Heart right ventricle (tissue), 16 donors: Measurements from ENCODE around the gene DMRTC2. TPM values are rescaled to one million over a fixed set of nuclear protein-coding genes. Genes with fewer than 3 reads are reported as not detected.
"Not testable (repeated sequence)": the region's sequence is repeated elsewhere in the genome, so short reads cannot be mapped to it uniquely, and the experiment has no call there.

ENCODE experiments used
- ATAC-seq, 8 donors: fragments of 200-7000 bp; cut with Tn5 transposase; one replicate each; pipeline ENCODE4 v1.9.1; 2020; ENCODE audit warnings: mild to moderate bottlenecking in 8 of 8, moderate library complexity in 8 of 8, moderate number of reproducible peaks in 1 of 8
- DNase-seq, 2 donors: peaks; one replicate each; pipeline ENCODE4 v3.0.0-alpha.2; 2020
- H3K27ac ChIP-seq, 10 donors: fragments of 200-600 bp; sonication (generic) in 2 of 10; one replicate each; pipeline versions ENCODE4 v1.5.0 to v1.8.0; 2020 to 2022; ENCODE audit warnings: mild to moderate bottlenecking in 3 of 10
- H3K27me3 ChIP-seq, 7 donors: fragments of 200-600 bp; one replicate each; pipeline ENCODE4 v1.8.0; 2021 to 2022; ENCODE audit warnings: mild to moderate bottlenecking in 2 of 7
- H3K36me3 ChIP-seq, 9 donors: fragments of 200-600 bp; sonication (generic) in 1 of 9; one replicate each; pipeline versions ENCODE4 v1.5.0 to v1.8.0; 2020 to 2022; ENCODE audit warnings: mild to moderate bottlenecking in 2 of 9
- H3K4me1 ChIP-seq, 9 donors: fragments of 200-600 bp; sonication (generic) in 1 of 9; one replicate each; pipeline versions ENCODE4 v1.5.0 to v1.8.0; 2020 to 2022; ENCODE audit warnings: mild to moderate bottlenecking in 4 of 9
- H3K4me3 ChIP-seq, 10 donors: fragments of 200-600 bp; sonication (generic) in 2 of 10; one replicate each; pipeline versions ENCODE4 v1.5.0 to v1.8.0; 2020 to 2022; ENCODE audit warnings: mild to moderate bottlenecking in 7 of 10, moderate library complexity in 2 of 10
- H3K9me3 ChIP-seq, 11 donors: fragments of 200-600 bp in 10 of 11; sonication (generic) in 2 of 11; one replicate each; pipeline versions ENCODE4 v1.5.0 to v1.8.0; 2013 to 2022; ENCODE audit warnings: mild to moderate bottlenecking in 2 of 11, control low read depth in 1 of 11, moderate library complexity in 1 of 11
- CTCF ChIP-seq, 9 donors: fragments of 200-600 bp; sonication (generic) in 2 of 9; IDR thresholded peaks; one replicate each; pipeline versions ENCODE4 v1.5.0 to v1.8.0; 2021 to 2022; ENCODE audit warnings: antibody characterized with exemption in 9 of 9, mild to moderate bottlenecking in 5 of 9, moderate library complexity in 1 of 9
- WGBS, 2 donors: extraction: QIAGEN DNeasy Blood & Tissue Kit; methylation state at CpG; one replicate each; pipeline ENCODE4 v1.1.7; 2013; ENCODE audit warnings: inconsistent platforms in 1 of 2; 5-methylcytosine and 5-hydroxymethylcytosine counted together
- intact Hi-C, 10 donors: fragments of 100-400 bp; cut with DNase I; formaldehyde crosslinking; loops; one replicate each; pipeline versions ENCODE4 v1.11.1 to v1.14.2; 2022
- polyA plus RNA-seq, 2 donors: library from polyadenylated mRNA; stranded (reverse); fragments of 200-250 nt; gene quantifications; one replicate each; pipeline ENCODE4 v1.2.3, GENCODE V29; 2013
- total RNA-seq, 10 donors: library from RNA; stranded (reverse); fragmentation: NEBNext Ultra II Directional in 3 of 10; extraction: Animal tissue kit (Norgen Biotek cat#: 25700) in 3 of 10; gene quantifications; one replicate each; pipeline versions ENCODE4 v1.2.1 to v1.2.4, GENCODE V29; 2021 to 2023
- donor health status: Arrhythmogenic right ventricular cardiomyopathy.
- donor health status: ischemic (EF 13 %, LVEDD 7.1; RV severe dilation, severe dysfunction).
- donor health status: healthy with polysubstance abuse.
- donor health status: DM: no; HTN: yes; CAD: no.
- donor health status: DM: no; HTN: no; CAD: no.
- donor health status: ischemic (EF 25% LVEDD 6.9; RV normal size, moderate dysfunction).
- donor health status: ischemic (EF 25% LVEDD 5.7; RV mildly dilated, moderate dysfunction).
- donor health status: healthy.
- donor health status: DM: yes; HTN: yes; CAD: no.
- donor health status: Ischemic cardiomyopathy.
- donor health status: ischemic (EF 35%, LVEDD 5.7; RV mildly dilated, moderate dysfunction).
- donor health status: nonischemic (EF 11% LVEDD 7.7; RV severe dilation, severe dysfunction).
- donor health status: DM: yes; HTN: yes; CAD: no.
- donor health status: PGD.
- donor health status: ischemic (EF 29% LVEDD 5.4; RV normal size, mild dysfunction).
- donor health status: nonischemic (EF 23%, LVEDD 6.1; RV moderate dilation, normal function).

The DMRTC2 gene
- total and polyA plus RNA-seq, 12 donors = not detected

- H3K4me3 ChIP-seq = no peak overlapping the region
- ATAC-seq = peak; percentile 46 to 75 (median 67)
- no peaks in the 10 kb centered on the region for H3K9me3 ChIP-seq
- no peaks in the 10 kb centered on the region for H3K27me3 ChIP-seq
- TF ChIP-seq CTCF (IDR thresholded peaks at IDR 0.05) = peak; percentile 29 to 77 (median 71)
- peak; percentile 47 to 61 for DNase-seq
- 51 to 59% methylated on average over 18 of the region's 18 CpGs for WGBS, 2 donors
- H3K27ac ChIP-seq = peak overlapping the region in 4 of 10 donors; percentile 1 to 78 (median 38)
- peaks cover 0 to 96% (median 37%) of the 10 kb centered on the region in 9 donors for H3K4me1 ChIP-seq
- intact Hi-C loops = loop anchor here (1.0 to 10.0 kb wide), 9 partner anchors 59 to 84 kb away; partner anchors contain the start of gene RABAC1 (in 3 of the 10)
- peaks cover 0 to 45% (median 32%) of the 10 kb centered on the region in 9 donors for H3K36me3 ChIP-seq
Observed at GRCh38 chr19:41872775-41873647, 28.2 kb downstream of the DMRTC2 start.

- H3K36me3 ChIP-seq = peaks cover 0 to 16% (median 13%) of the 10 kb centered on the region in 9 donors
- peaks cover 0 to 74% (median 24%) of the 10 kb centered on the region in 9 donors for H3K4me1 ChIP-seq
- WGBS, 2 donors = 81 to 86% methylated on average over 3 of the region's 3 CpGs
- H3K27me3 ChIP-seq, H3K4me3 ChIP-seq, ATAC-seq, H3K9me3 ChIP-seq, DNase-seq: not testable (repeated sequence)
- intact Hi-C loops = loop anchor here in 3 of 10 donors (5.0 to 10.0 kb wide), 2 partner anchors 59 to 61 kb away; no protein-coding TSS in a partner anchor
- peak overlapping the region in 1 of 10 donors; percentile 86 for H3K27ac ChIP-seq
Observed at GRCh38 chr19:41875973-41876372, 31.1 kb downstream of the DMRTC2 start.

GRCh38 chr19:41876847-41877832, 32.3 kb downstream of the DMRTC2 start, which contains the start of gene CD79A:
CD79A (plus strand) TSS chr19:41877279; CDS start chr19:41877305, 26 bp downstream.
- intact Hi-C loops = loop anchor here in 3 of 10 donors (5.0 to 10.0 kb wide), 2 partner anchors 58 to 60 kb away; no protein-coding TSS in a partner anchor
- no peak within 1 kb of the TSS for H3K4me3 ChIP-seq
- H3K27ac ChIP-seq = peak within 1 kb of the TSS in 1 of 10 donors; percentile 86
- ATAC-seq = no peak
- peaks cover 0 to 4% (median 2%) of the 10 kb centered on the region in 9 donors for H3K36me3 ChIP-seq
- WGBS, 2 donors = 65 to 73% methylated on average over 9 of the region's 9 CpGs
- no peak for TF ChIP-seq CTCF (IDR thresholded peaks at IDR 0.05)
- peaks cover 0 to 68% (median 15%) of the 10 kb centered on the region in 9 donors for H3K4me1 ChIP-seq
- H3K27me3 ChIP-seq = no peaks in the 10 kb centered on the region
- no peaks in the 10 kb centered on the region for H3K9me3 ChIP-seq
- DNase-seq = no peak

GRCh38 chr19:41877916-41878905, 33.4 kb downstream of the DMRTC2 start:
- peaks cover under 1 to 64% (median 8%) of the 10 kb centered on the region in 9 donors for H3K4me1 ChIP-seq
- H3K27ac ChIP-seq = peak overlapping the region in 1 of 10 donors; percentile 86
- 75 to 78% methylated on average over 17 of the region's 17 CpGs for WGBS, 2 donors

More at GRCh38 chr19:41877916-41878905, 33.4 kb downstream of the DMRTC2 start:
- no peaks in the 10 kb centered on the region for H3K27me3 ChIP-seq
- H3K36me3 ChIP-seq = no peaks in the 10 kb centered on the region
- no peak for ATAC-seq
- intact Hi-C loops = loop anchor here in 3 of 10 donors (5.0 to 10.0 kb wide), 2 partner anchors 57 to 59 kb away; no protein-coding TSS in a partner anchor
- DNase-seq = no peak
- H3K9me3 ChIP-seq = no peaks in the 10 kb centered on the region
- no peak for TF ChIP-seq CTCF (IDR thresholded peaks at IDR 0.05)
- no peak overlapping the region for H3K4me3 ChIP-seq
